Sigmoid colon (tissue), 4 donors: Measurements from ENCODE around the gene ARFGAP1.

Experiments used
- CTCF ChIP-seq, 4 experiments: fragments of 450-650 bp in 3 of 4; fragments of 200-600 bp in 1 of 4; IDR thresholded peaks; one replicate each; pipeline ENCODE4 v1.5.1; 2016 to 2019; ENCODE audit warnings: antibody characterized with exemption in 4 of 4, mild to moderate bottlenecking in 3 of 4, moderate library complexity in 2 of 4
- EP300 ChIP-seq, 4 donors: sonication (generic); formaldehyde crosslinking; IDR thresholded peaks; one replicate each; pipeline ENCODE4 v1.6.1; 2017; ENCODE audit warnings: antibody characterized with exemption in 4 of 4
- POLR2A ChIP-seq, 2 donors: fragments of 450-650 bp; IDR thresholded peaks; one replicate each; pipeline ENCODE4 v1.6.1; 2016; ENCODE audit warnings: antibody characterized with exemption in 2 of 2, mild to moderate bottlenecking in 2 of 2, moderate library complexity in 2 of 2
- POLR2AphosphoS5 ChIP-seq, 4 donors: sonication (generic); formaldehyde crosslinking; IDR thresholded peaks; one replicate each; pipeline ENCODE4 v1.6.1; 2017; ENCODE audit warnings: antibody characterized with exemption in 4 of 4

GRCh38 chr20:63317061-63317460 lies 44.4 kb downstream of the ARFGAP1 start:
- TF ChIP-seq POLR2A (IDR thresholded peaks at IDR 0.05) (no peak), CTCF (IDR thresholded peaks at IDR 0.05) (no peak), EP300 (IDR thresholded peaks at IDR 0.05) (no peak), POLR2AphosphoS5 (IDR thresholded peaks at IDR 0.05) (no peak)
